Pancreas (tissue), 10 donors: ENCODE measurements around the gene SUFU. TPM values are rescaled to one million over a fixed set of nuclear protein-coding genes. Genes with fewer than 3 reads are reported as not detected.
A peak's percentile ranks its signal among the peaks of the same experiment; 100 is the strongest.

ENCODE experiments used
- ATAC-seq, 4 donors: fragments of 200-7000 bp; cut with Tn5 transposase; one replicate each; pipeline versions ENCODE4 v1.8.0 to v1.9.1; 2020; ENCODE audit warnings: mild to moderate bottlenecking in 4 of 4, moderate library complexity in 4 of 4
- DNase-seq, 6 donors: peaks; one replicate each; pipeline ENCODE4 v3.0.0-alpha.2; 2020
- FAIRE-seq: peaks from 2 replicates; lab custom pipeline; 2012; peaks lifted over from hg19 to GRCh38; lab: Jason Lieb, UNC
- H3K27ac ChIP-seq, 4 donors: fragments of 200-600 bp; sonication (generic); 1 replicate in 3 of 4; 2 replicates in 1 of 4; pipeline versions ENCODE4 v1.5.0 to v1.8.0; 2020
- H3K27me3 ChIP-seq, 4 donors: fragments of 200-600 bp; one replicate each; pipeline ENCODE4 v1.8.0; 2021
- H3K36me3 ChIP-seq, 3 donors: fragments of 200-600 bp; sonication (generic) in 1 of 3; one replicate each; pipeline versions ENCODE4 v1.5.0 to v1.8.0; 2020 to 2021
- H3K4me1 ChIP-seq, 3 donors: fragments of 200-600 bp; one replicate each; pipeline ENCODE4 v1.8.0; 2021
- H3K4me3 ChIP-seq, 4 donors: fragments of 200-600 bp; sonication (generic) in 2 of 4; one replicate each; pipeline versions ENCODE4 v1.5.0 to v1.8.0; 2020 to 2021
- H3K9me3 ChIP-seq, 4 donors: fragments of 200-600 bp; one replicate each; pipeline ENCODE4 v1.8.0; 2021
- CTCF ChIP-seq, 4 donors: fragments of 200-600 bp; sonication (generic) in 3 of 4; IDR thresholded peaks; one replicate each; pipeline versions ENCODE4 v1.5.0 to v1.8.0; 2021; ENCODE audit warnings: antibody characterized with exemption in 4 of 4
- WGBS, 2 donors: extraction: QIAGEN DNeasy Blood & Tissue Kit; methylation state at CpG; one replicate each; pipeline ENCODE4 v1.1.7; 2013; 5-methylcytosine and 5-hydroxymethylcytosine counted together
- intact Hi-C, 3 donors: fragments of 100-400 bp; cut with DNase I; formaldehyde crosslinking; loops; one replicate each; pipeline versions ENCODE4 v1.11.1 to v1.14.2; 2022
- polyA plus RNA-seq, 2 donors: library from polyadenylated mRNA; stranded (reverse); fragments of 200-250 nt; gene quantifications; one replicate each; pipeline ENCODE4 v1.2.3, GENCODE V29; 2013
- total RNA-seq, 6 donors: library from RNA; stranded (reverse); fragmentation: NEBNext Ultra II Directional in 4 of 6; extraction: Animal tissue kit (Norgen Biotek cat#: 25700) in 4 of 6; gene quantifications; one replicate each; pipeline versions ENCODE4 v1.2.1 to v1.2.4, GENCODE V29; 2021 to 2023
- donor health status: healthy with polysubstance abuse.
- donor health status: DM: no; HTN: no; CAD: no; lungs with moderate emphysema.
- donor health status: DM: no; HTN: no; CAD: no.
- donor health status: control.
- donor health status: control.
- donor health status: Bipolar disorder and iron deficiency.
- donor health status: DM: yes; HTN: yes; CAD: no.
- donor health status: DM: no; HTN: no; CAD: no.
- donor health status: DM: no; HTN: no; CAD: no.
- donor health status: DM: yes; HTN: yes; CAD: no.

The SUFU gene
- total and polyA plus RNA-seq, 8 donors: 1.9 to 7.8 (median 2.9) TPM

GRCh38 chr10:102565793-102566192, 62.0 kb downstream of the SUFU start:
- Histone ChIP-seq H3K4me1 (no peaks in the 10 kb centered on the region), H3K4me3 (no peak overlapping the region), H3K36me3 (no peaks in the 10 kb centered on the region), H3K27me3 (no peaks in the 10 kb centered on the region), H3K27ac (no peak overlapping the region), H3K9me3 (no peaks in the 10 kb centered on the region)
- DNase-seq: peak in 1 of 6 donors; percentile 1
- ATAC-seq: no peak
- 95 to 96% methylated on average over 8 of the region's 8 CpGs for WGBS, 2 donors
- TF ChIP-seq CTCF (IDR thresholded peaks at IDR 0.05): no peak
- FAIRE-seq: no peak
- intact Hi-C loops: no loop called here

GRCh38 chr10:102578782-102579181, 75.0 kb downstream of the SUFU start:
- DNase-seq: no peak
- Histone ChIP-seq H3K9me3 (no peaks in the 10 kb centered on the region), H3K4me1 (no peaks in the 10 kb centered on the region), H3K27ac (no peak overlapping the region), H3K27me3 (no peaks in the 10 kb centered on the region), H3K36me3 (no peaks in the 10 kb centered on the region), H3K4me3 (no peak overlapping the region)
- no peak for TF ChIP-seq CTCF (IDR thresholded peaks at IDR 0.05)
- ATAC-seq: no peak
- intact Hi-C loops: no loop called here
- FAIRE-seq: no peak
- WGBS, 2 donors: 80 to 84% methylated on average over 1 of the region's 1 CpG

GRCh38 chr10:102579328-102579727, 75.6 kb downstream of the SUFU start:
- WGBS, 2 donors: 78 to 83% methylated on average over 7 of the region's 7 CpGs
- H3K4me1 ChIP-seq: no peaks in the 10 kb centered on the region
- no peak overlapping the region for H3K4me3 ChIP-seq
- H3K9me3 ChIP-seq: no peaks in the 10 kb centered on the region
- no peak for FAIRE-seq
- peak in 1 of 4 donors; percentile 17 for ATAC-seq
- H3K27me3 ChIP-seq: no peaks in the 10 kb centered on the region
- no peak for TF ChIP-seq CTCF (IDR thresholded peaks at IDR 0.05)
- no peaks in the 10 kb centered on the region for H3K36me3 ChIP-seq
- no peak overlapping the region for H3K27ac ChIP-seq
- no peak for DNase-seq
- intact Hi-C loops: no loop called here

DNA sequence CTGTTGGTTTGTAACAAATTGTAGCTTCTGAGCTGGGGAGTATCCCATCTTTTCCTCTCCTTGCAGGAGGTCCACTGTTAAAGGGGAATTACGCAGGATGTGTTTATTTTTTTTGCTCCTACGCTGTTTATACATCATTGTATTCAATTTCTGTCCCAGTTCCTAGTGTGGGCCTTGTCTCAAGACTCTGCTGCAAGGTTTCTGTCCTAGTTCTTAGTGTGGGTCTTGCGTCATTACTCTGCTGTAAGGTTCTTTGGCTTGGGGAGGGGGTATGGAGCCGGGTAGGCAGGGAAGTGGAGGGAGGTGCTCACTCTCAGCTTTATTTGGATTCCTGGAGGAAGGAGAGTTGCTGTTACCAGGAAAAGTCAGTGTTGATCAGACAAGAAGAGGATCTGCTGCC, 76.5 kb downstream of the SUFU start:
- no peak for TF ChIP-seq CTCF (IDR thresholded peaks at IDR 0.05)
- ATAC-seq (no peak), FAIRE-seq (no peak), DNase-seq (no peak)
- Histone ChIP-seq H3K4me1 (no peaks in the 10 kb centered on the region), H3K9me3 (no peaks in the 10 kb centered on the region), H3K27me3 (no peaks in the 10 kb centered on the region), H3K27ac (no peak overlapping the region), H3K36me3 (no peaks in the 10 kb centered on the region), H3K4me3 (no peak overlapping the region)
- WGBS, 2 donors: 88 to 89% methylated on average over 4 of the region's 4 CpGs
- intact Hi-C loops: loop anchor here in 1 of 3 donors (10.0 kb wide), 2 partner anchors 75 to 175 kb away; partner anchors contain the start of genes ACTR1A and SUFU

DNA sequence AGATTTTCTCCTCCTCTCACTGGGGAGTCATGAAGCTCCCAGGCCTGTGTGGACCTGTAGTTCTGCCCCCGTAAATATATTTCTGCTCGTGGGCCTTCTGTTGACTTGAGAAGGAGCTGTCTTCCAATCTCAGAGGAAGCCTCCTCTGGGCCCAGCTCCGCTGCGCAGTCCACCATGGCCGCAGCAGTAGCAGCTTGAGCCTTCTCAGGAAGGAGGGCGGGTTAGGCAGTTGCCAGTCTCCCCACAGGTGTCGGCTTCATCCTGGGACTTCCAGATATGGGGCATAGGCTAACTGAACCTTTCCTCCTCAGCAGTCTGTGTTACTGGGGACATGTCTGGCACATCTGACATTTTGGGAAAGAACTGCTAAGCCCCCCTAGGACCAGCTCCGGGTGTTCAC, 77.6 kb downstream of the SUFU start:
- Histone ChIP-seq H3K4me1 (no peaks in the 10 kb centered on the region), H3K27me3 (no peaks in the 10 kb centered on the region), H3K27ac (no peak overlapping the region), H3K4me3 (no peak overlapping the region), H3K36me3 (no peaks in the 10 kb centered on the region), H3K9me3 (no peaks in the 10 kb centered on the region)
- ATAC-seq: no peak
- TF ChIP-seq CTCF (IDR thresholded peaks at IDR 0.05): no peak
- no peak for DNase-seq
- intact Hi-C loops: loop anchor here in 1 of 3 donors (10.0 kb wide), 2 partner anchors 77 to 177 kb away; partner anchors contain the start of genes ACTR1A and SUFU
- FAIRE-seq: no peak
- WGBS, 2 donors: 86 to 89% methylated on average over 8 of the region's 8 CpGs
